Panc1 (cell line): ENCODE data around the gene SEC22A. TPM values are rescaled to one million over a fixed set of nuclear protein-coding genes. Genes with fewer than 3 reads are reported as not detected.

Source experiments
- ATAC-seq: fragments of 200-7000 bp; cut with Tn5 transposase; 2 replicates; pipeline ENCODE4 v1.9.1; 2020; ENCODE audit warnings: mild to moderate bottlenecking, moderate library complexity
- BruUV-seq: library from RNA; stranded (reverse); fragments of 400-500 nt; replicated peaks from 2 replicates; lab custom pipeline; 2021; lab: Mats Ljungman, UMichigan
- CTCF ChIA-PET: fragments of 300-600 bp; sonication (Branson Sonifier 250); formaldehyde crosslinking; loops from one replicate; lab custom pipeline; 2022; ENCODE audit warnings: antibody characterized with exemption; lab: Charles Lee
- POLR2A ChIA-PET: fragments of 300-600 bp; sonication (Branson Sonifier 250); formaldehyde crosslinking; loops from one replicate; lab custom pipeline; 2022; ENCODE audit warnings: antibody characterized with exemption; lab: Charles Lee
- DNase-seq: peaks from one replicate; pipeline ENCODE4 v3.0.0-alpha.2; 2010; ENCODE audit warnings: low read depth, low spot score
- H3K27ac ChIP-seq: 2 replicates; pipeline ENCODE4 v1.5.1; 2011; ENCODE audit warnings: mild to moderate bottlenecking, low read length, inconsistent platforms
- H3K27me3 ChIP-seq: fragments of 200-500 bp; sonication (Bioruptor generic); 2 replicates; pipeline ENCODE4 v1.6.0; 2014; ENCODE audit warnings: low read length, inconsistent platforms; ENCODE audit not compliant: control insufficient read depth, insufficient read depth
- H3K36me3 ChIP-seq: fragments of 200-500 bp; sonication (Bioruptor generic); 2 replicates; pipeline ENCODE4 v1.5.1; 2014; ENCODE audit warnings: inconsistent platforms, mild to moderate bottlenecking, low read length, moderate library complexity; ENCODE audit not compliant: control insufficient read depth, insufficient read depth
- H3K4me1 ChIP-seq: 2 replicates; pipeline ENCODE4 v1.5.1; 2011; ENCODE audit warnings: inconsistent platforms, mild to moderate bottlenecking, low read length, moderate library complexity; ENCODE audit not compliant: control insufficient read depth, insufficient read depth
- H3K4me3 ChIP-seq, 2 experiments: 2 replicates each; pipeline ENCODE4 v1.5.1; 2011 to 2012; ENCODE audit warnings: low read depth in 2 of 2, low read length in 2 of 2, mild to moderate bottlenecking in 2 of 2, inconsistent platforms in 1 of 2, moderate library complexity in 1 of 2
- H3K9me3 ChIP-seq: fragments of 200-500 bp; sonication (Bioruptor generic); 2 replicates; pipeline ENCODE4 v1.5.1; 2014; ENCODE audit warnings: low read depth, mild to moderate bottlenecking, inconsistent platforms, low read length, moderate library complexity; ENCODE audit not compliant: control insufficient read depth, insufficient read depth
- CTCF ChIP-seq: fragments of 450-650 bp; IDR thresholded peaks from 2 replicates; pipeline ENCODE4 v1.5.1; 2017; ENCODE audit warnings: mild to moderate bottlenecking
- POLR2AphosphoS5 ChIP-seq: IDR thresholded peaks from 2 replicates; pipeline ENCODE4 v1.6.1; 2012; ENCODE audit warnings: mild to moderate bottlenecking, low read depth, low read length, moderate library complexity
- REST ChIP-seq, 2 experiments: IDR thresholded peaks; 2 replicates each; pipeline ENCODE4 v1.6.1; 2011 to 2012; ENCODE audit warnings: low read depth in 2 of 2, control low read depth in 1 of 2, low read length in 1 of 2, mild to moderate bottlenecking in 1 of 2, moderate library complexity in 1 of 2; ENCODE audit not compliant: insufficient read depth in 1 of 2
- SIN3A ChIP-seq: IDR thresholded peaks from 2 replicates; pipeline ENCODE4 v1.6.1; 2012; ENCODE audit warnings: low read depth, mild to moderate bottlenecking, low read length, moderate library complexity, borderline replicate concordance; ENCODE audit not compliant: insufficient read depth
- TCF7L2 ChIP-seq: IDR thresholded peaks from 2 replicates; pipeline ENCODE4 v1.6.1; 2011; ENCODE audit warnings: mild to moderate bottlenecking, low read depth, low read length, inconsistent platforms
- in situ Hi-C: cut with HindIII; loops from 2 replicates; pipeline ENCODE4 v1.10.0; 2016; ENCODE audit warnings: low sequenced_read_pairs, low pct_unique_long_range_greater_than_20kb
- intact Hi-C: fragments of 100-400 bp; cut with micrococcal nuclease; formaldehyde crosslinking; loops from one replicate; pipeline ENCODE4 v1.10.0; 2022; ENCODE audit not compliant: unreplicated experiment
- total RNA-seq: library from RNA; stranded (reverse); gene quantifications from one replicate; pipeline ENCODE4 v1.2.1, GENCODE V29; 2021; ENCODE audit not compliant: unreplicated experiment

Gene SEC22A
- total RNA-seq, 1 experiment from 2014 or later, result 22.7 TPM

GRCh38 chr3:123285479-123285878, 83.7 kb downstream of the SEC22A start:
- no TSS peak for BruUV-seq
- DNase-seq, result no peak
- ATAC-seq, result no peak; the same call in 1 of the 2 replicates
- Histone ChIP-seq H3K4me1 (no peaks in the 10 kb centered on the region), H3K27ac (no peak overlapping the region), H3K4me3 (no peak overlapping the region), H3K36me3 (no peaks in the 10 kb centered on the region), H3K9me3 (no peaks in the 10 kb centered on the region), H3K27me3 (no peaks in the 10 kb centered on the region; the same call in none of the 2 replicates)
- TF ChIP-seq POLR2AphosphoS5 (no peak), REST (IDR thresholded peaks at IDR 0.05; ENCODE audit: insufficient read depth in 1 of 2, low read depth in 2 of 2, low read length in 1 of 2) (no peak), TCF7L2 (no peak), CTCF (no peak), SIN3A (no peak)
- intact Hi-C loops (no loop called here), in situ Hi-C loops (no loop called here)
- ChIA-PET POLR2A (no interaction called here), CTCF (interaction anchor here (0.6 kb wide), 1 partner anchor 349 kb away, joined by 4 read pairs; no protein-coding TSS in a partner anchor)

- peak; percentile 23; the same call in 1 of the 2 replicates for ATAC-seq
Observed at GRCh38 chr3:123285931-123286307, 84.2 kb downstream of the SEC22A start.

More at GRCh38 chr3:123285931-123286307, 84.2 kb downstream of the SEC22A start:
- H3K27ac ChIP-seq, result no peak overlapping the region
- no peaks in the 10 kb centered on the region for H3K4me1 ChIP-seq
- ChIA-PET CTCF (no interaction called here), POLR2A (no interaction called here)
- DNase-seq, result no peak
- no peaks in the 10 kb centered on the region for H3K9me3 ChIP-seq
- no peak overlapping the region for H3K4me3 ChIP-seq
- TF ChIP-seq CTCF (no peak), SIN3A (no peak), REST (IDR thresholded peaks at IDR 0.05; ENCODE audit: insufficient read depth in 1 of 2, low read depth in 2 of 2, low read length in 1 of 2) (no peak), TCF7L2 (no peak), POLR2AphosphoS5 (no peak)
- BruUV-seq, result no TSS peak
- H3K27me3 ChIP-seq, result no peaks in the 10 kb centered on the region; the same call in none of the 2 replicates
- H3K36me3 ChIP-seq, result no peaks in the 10 kb centered on the region
- intact Hi-C loops, result no loop called here
- in situ Hi-C loops, result no loop called here
